Hepatocyte (in vitro differentiated cells): ENCODE measurements around the gene SIRPG.

Source experiments
- EZH2 ChIP-seq: fragments of 200-600 bp; sonication (generic); IDR thresholded peaks from 2 replicates; pipeline ENCODE4 v1.6.1; 2016; ENCODE audit warnings: antibody characterized with exemption, mild to moderate bottlenecking, borderline replicate concordance
- EZH2phosphoT487 ChIP-seq: fragments of 200-600 bp; sonication (generic); IDR thresholded peaks from one replicate; pipeline ENCODE4 v1.6.1; 2018; ENCODE audit warnings: antibody characterized with exemption, mild to moderate bottlenecking, low read depth, moderate library complexity; ENCODE audit not compliant: unreplicated experiment, severe bottlenecking
- TF ChIP-seq, protein P1 (sequence below): fragments of 200-600 bp; sonication (generic); IDR thresholded peaks from 2 replicates; pipeline ENCODE4 v1.5.1; 2016; ENCODE audit warnings: antibody characterized with exemption, mild to moderate bottlenecking; ENCODE audit not compliant: poor library complexity

DNA sequence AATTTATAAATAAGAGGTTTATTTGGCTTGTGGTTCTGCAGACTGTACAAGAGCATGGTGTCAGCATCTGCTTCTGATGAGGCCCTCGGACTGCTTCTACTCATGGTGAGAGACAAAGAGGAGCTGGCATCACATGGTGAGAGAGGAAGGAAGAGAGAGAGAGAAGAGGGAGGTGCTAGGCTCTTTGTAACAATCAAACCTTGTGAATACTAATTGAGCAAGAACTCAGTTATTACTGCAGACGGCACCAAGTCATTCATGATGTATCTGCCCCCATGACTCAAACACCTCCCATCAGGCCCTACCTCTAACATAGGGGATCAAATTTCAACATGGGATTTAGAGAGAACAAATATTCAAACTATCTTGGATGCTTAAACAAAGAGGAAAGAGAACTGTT, 6.3 kb upstream of the SIRPG start:
- TF ChIP-seq, protein P1, sequence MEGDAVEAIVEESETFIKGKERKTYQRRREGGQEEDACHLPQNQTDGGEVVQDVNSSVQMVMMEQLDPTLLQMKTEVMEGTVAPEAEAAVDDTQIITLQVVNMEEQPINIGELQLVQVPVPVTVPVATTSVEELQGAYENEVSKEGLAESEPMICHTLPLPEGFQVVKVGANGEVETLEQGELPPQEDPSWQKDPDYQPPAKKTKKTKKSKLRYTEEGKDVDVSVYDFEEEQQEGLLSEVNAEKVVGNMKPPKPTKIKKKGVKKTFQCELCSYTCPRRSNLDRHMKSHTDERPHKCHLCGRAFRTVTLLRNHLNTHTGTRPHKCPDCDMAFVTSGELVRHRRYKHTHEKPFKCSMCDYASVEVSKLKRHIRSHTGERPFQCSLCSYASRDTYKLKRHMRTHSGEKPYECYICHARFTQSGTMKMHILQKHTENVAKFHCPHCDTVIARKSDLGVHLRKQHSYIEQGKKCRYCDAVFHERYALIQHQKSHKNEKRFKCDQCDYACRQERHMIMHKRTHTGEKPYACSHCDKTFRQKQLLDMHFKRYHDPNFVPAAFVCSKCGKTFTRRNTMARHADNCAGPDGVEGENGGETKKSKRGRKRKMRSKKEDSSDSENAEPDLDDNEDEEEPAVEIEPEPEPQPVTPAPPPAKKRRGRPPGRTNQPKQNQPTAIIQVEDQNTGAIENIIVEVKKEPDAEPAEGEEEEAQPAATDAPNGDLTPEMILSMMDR = no peak
- TF ChIP-seq EZH2phosphoT487 (no peak), EZH2 (no peak)
